ENCODE results near the gene SYNDIG1.

DNA sequence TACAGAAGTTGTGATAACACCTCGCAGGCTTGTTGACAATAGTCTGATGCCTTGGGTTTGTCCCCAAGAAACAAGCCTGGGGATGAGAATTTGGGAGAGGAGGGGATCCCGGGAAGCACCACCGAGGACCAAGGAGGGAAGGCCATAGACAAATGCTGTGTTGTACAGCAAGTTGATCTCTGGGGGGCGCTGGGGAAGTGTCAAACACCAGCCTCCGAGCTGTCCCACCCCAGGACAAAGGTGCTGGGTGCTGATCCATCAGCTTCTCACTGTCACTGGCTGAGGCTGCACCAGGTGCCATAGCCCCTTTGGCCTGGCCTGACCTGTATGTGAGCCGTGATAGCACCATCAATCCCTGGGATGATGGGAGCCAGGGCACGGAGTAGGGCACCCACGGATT, 64.0 kb downstream of the SYNDIG1 start:
- TF ChIP-seq CTCF (IDR thresholded peaks at IDR 0.05) = no peak
- TF ChIP-seq POLR2AphosphoS5 (IDR thresholded peaks at IDR 0.05; ENCODE audit: low read depth, low read length) = no peak
- TF ChIP-seq, protein P1, sequence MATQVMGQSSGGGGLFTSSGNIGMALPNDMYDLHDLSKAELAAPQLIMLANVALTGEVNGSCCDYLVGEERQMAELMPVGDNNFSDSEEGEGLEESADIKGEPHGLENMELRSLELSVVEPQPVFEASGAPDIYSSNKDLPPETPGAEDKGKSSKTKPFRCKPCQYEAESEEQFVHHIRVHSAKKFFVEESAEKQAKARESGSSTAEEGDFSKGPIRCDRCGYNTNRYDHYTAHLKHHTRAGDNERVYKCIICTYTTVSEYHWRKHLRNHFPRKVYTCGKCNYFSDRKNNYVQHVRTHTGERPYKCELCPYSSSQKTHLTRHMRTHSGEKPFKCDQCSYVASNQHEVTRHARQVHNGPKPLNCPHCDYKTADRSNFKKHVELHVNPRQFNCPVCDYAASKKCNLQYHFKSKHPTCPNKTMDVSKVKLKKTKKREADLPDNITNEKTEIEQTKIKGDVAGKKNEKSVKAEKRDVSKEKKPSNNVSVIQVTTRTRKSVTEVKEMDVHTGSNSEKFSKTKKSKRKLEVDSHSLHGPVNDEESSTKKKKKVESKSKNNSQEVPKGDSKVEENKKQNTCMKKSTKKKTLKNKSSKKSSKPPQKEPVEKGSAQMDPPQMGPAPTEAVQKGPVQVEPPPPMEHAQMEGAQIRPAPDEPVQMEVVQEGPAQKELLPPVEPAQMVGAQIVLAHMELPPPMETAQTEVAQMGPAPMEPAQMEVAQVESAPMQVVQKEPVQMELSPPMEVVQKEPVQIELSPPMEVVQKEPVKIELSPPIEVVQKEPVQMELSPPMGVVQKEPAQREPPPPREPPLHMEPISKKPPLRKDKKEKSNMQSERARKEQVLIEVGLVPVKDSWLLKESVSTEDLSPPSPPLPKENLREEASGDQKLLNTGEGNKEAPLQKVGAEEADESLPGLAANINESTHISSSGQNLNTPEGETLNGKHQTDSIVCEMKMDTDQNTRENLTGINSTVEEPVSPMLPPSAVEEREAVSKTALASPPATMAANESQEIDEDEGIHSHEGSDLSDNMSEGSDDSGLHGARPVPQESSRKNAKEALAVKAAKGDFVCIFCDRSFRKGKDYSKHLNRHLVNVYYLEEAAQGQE (IDR thresholded peaks at IDR 0.05; ENCODE audit: insufficient read depth in 1 of 2, low read depth in 2 of 2, low read length in 1 of 2) = no peak

Measured in Panc1 (cell line).